Measurements from ENCODE around the gene TNFRSF18. TPM values are rescaled to one million over a fixed set of nuclear protein-coding genes. Genes with fewer than 3 reads are reported as not detected.

Gene TNFRSF18
- total RNA-seq, 1 donor from 2014 or later: not detected

DNA sequence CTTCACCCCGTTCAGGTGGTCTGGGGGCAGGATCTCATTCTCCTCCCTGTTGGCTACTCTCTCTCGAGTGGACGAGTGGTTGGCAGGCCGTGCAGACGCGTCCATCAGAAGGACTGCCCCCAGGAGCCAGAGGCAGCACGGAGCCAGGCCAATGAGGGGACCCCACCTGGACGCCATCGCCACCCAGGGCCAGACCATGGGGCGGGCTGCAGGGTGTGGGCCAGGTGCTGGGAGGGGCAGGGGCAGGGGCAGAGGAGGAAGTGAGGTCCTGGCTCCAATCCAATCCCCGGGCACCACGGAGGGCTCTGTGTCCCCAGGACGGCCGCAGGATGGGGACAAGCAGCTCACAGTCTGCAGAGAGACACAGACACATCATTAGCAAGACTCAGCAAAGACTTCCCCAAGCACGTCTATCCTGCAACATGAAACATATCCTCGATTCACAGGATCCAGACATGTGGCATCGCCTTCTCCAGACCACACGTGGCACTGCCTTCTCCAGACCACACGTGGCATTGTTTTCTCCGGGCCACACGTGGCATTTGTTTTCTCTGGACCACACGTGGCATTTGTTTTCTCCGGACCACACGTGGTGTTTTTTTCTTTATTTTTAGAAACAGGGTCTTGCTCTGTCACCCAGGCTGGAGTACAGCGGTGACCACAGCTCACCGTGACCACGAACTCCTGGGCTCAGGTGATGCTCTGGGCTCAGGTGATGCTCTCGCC, 22.4 kb upstream of the TNFRSF18 start:
- ATAC-seq (no peak), DNase-seq (ENCODE audit: low spot score) (no peak)

DNA sequence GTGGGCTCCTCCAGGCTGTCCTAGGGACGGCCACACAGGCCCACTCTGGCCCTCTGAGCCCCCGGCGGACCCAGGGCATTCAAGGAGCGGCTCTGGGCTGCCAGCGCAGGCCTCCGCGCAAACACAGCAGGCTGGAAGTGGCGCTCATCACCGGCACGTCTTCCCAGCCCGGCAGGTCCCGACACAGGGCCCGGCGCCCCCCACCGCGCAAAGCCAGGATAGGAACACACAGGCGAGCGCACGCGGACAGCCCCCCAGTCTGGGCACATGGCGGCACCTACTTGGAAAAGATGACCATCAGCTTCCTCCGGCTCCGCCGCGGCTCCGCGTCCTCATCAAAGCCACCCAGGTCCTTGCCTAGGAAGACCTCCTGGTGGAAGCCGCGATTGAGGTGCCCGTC, 21.8 kb upstream of the TNFRSF18 start:
- no peak for DNase-seq (ENCODE audit: low spot score)
- ATAC-seq: no peak

DNA sequence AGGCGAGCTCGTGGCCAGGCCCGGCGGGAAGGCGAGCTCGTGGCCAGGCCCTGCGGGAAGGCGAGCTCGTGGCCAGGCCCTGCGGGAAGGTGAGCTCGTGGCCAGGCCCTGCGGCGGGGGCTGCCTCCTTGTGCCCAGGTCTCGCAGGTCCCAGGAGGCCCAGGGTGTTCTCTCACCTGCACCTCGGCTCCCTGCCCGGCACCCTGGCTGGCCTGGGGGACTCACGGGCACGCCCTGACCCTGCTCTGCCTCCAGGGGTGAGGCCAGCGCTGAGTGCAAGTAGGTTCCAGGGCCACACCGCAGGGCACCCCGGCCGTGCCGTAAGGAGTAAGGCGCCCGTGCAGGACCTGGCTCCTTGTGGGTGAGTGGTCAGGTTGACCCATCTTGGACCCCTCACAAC, 21.0 kb upstream of the TNFRSF18 start:
- ATAC-seq (no peak), DNase-seq (ENCODE audit: low spot score) (no peak)

DNA sequence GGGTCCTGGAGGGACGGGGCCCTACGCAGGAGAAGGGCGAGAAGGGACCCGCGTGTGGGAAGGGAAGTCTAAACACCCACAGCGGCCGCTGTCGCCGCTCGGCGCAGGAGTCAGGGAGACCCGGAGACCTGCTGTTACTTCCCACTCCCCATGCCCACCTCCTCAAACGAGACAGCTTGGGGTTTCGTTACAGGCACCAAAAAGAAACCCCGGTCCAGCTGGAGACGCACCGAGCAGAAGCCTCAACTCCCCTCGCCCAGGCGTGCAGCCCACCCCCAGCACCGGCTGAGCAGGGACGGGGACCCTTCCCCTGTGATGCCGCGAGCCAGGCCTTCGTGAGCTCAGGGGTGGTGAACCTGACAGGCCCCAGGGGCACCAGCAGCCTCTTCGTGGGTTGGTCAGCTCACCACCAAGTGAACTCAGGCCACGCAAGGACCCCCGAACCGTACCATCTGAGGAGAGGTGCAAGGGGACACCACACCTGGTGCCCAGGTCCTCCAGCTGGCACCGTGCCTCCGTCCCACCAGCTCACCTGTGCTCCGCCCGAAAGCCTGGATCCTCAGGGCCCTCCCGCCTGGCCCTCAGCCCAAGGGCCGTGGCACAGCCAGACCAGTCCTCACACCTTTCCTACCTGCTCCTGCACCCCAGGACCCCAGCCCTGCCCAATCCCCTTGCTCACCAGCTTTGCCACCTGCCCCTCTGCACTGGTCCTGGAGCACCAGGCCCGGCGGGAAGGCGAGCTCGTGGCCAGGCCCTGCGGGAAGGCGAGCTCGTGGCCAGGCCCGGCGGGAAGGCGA, 20.4 kb upstream of the TNFRSF18 start:
- DNase-seq (ENCODE audit: low spot score) (no peak), ATAC-seq (no peak)

DNA sequence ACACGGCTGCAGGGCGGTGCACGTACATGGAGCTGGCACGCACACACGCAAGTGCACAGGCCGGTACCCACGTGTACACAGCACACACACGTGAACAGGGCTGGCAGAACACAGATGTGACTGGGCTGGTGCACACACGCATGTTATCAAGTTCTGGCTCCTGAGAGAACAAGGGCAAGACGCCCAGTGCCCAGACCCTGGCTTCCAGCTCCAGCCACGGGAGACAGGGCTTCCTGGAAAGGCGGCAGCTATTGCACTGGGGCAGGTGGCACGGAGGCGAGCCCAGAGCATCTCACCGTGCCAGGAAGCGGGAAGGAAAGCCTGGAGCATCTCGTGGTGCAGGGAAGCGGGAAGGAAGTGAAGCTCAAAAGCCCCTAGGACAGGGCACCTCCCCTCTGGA, 19.5 kb upstream of the TNFRSF18 start:
- no peak for ATAC-seq
- no peak for DNase-seq (ENCODE audit: low spot score)

DNA sequence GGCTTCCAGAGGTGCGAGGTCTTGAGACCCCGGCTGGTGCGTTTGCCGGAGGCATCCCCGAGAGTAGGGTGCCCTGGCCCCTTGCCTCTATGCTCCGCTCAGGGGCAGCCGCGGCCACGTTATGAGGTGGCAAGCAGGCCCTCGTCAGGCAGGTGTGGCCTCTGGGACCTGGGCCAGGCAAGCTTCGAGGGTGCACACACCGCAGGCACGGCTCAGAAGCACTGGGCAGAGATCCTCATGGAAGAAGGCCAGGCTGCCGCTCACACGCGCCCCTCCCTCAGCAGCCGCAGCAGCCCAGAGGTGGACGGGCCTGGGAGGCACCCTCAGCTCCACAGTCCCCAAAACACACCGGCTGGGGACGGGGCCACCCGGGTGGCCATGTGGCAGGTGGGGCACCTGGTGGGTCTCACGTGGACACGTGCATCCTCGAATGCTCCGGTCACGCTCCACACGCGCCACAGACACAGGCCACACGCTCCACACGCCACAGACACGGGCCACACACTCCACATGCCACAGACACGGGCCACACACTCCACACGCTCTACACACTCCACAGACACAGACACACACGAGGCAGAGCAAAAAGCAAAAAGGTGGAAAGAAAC, 18.9 kb upstream of the TNFRSF18 start:
- peak; percentile 25 for ATAC-seq

DNA sequence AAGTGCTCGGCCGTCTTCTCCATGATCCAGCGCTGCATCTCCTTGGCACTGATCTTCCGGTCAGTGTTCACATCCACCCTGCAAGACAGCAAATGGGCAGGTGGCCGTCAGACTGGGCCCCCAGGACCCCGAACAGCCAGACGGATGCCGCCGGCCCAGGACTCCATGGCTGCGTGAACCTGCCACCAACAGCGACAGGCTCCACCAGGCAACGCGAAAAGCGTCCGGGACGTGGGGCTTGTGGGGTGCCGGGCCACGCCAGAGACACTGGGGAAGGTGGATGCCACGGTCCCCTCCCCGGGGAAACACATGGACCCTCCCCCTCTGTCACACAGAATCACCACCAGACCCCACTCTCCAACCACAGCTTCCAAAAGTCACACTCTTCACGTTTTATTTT, 17.5 kb upstream of the TNFRSF18 start:
- ATAC-seq (no peak), DNase-seq (ENCODE audit: low spot score) (no peak)

More for the DNA sequence above, 18.9 kb upstream of the TNFRSF18 start:
- no peak for DNase-seq (ENCODE audit: low spot score)

DNA sequence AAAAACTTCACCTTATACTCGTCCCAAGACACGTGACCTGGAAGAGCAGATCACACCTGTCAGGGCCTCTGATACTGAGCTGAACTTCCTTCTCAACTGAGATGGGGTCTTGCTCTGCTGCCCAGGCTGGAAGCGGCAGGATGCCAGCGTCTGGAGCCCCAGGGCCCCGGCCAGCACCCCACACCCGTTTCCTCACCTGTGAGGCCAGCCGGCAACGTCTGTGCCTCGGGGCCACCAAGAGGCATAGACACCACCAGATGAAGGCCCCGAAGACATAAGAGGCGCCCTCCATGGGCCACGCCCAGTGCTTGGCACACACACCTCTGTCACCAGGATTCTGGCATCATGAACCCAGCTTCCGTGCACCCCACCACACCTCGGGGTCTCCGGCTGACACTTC, 16.9 kb upstream of the TNFRSF18 start:
- ATAC-seq: no peak
- no peak for DNase-seq (ENCODE audit: low spot score)

DNA sequence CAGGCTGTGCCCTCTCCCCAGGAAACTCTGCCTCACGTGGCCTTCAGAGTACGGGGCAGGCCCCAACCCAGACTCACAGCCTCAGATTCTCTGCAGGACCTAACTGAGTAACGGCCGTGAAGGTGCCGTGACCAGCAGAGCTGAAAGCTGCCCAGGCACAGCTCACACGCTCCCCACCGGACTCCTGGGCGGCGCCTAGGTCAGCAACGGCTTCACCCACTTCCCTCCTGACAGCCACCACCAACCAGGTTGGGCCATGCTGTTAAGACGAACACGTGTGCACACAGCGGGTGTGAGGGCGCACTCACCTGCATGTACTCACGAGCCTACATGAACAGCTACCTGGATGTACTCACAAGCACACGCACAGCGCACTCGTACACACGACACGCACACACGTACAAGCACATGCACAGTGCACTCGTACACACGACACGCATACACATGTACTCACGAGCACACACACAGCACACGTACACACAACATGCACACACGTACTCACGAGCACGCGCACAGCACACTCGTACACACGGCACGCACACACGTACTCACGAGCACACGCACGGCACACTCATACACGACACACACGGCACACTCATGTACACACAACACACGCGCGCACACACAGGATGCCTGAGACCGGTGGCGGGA, 16.3 kb upstream of the TNFRSF18 start:
- no peak for ATAC-seq
- no peak for DNase-seq (ENCODE audit: low spot score)

DNA sequence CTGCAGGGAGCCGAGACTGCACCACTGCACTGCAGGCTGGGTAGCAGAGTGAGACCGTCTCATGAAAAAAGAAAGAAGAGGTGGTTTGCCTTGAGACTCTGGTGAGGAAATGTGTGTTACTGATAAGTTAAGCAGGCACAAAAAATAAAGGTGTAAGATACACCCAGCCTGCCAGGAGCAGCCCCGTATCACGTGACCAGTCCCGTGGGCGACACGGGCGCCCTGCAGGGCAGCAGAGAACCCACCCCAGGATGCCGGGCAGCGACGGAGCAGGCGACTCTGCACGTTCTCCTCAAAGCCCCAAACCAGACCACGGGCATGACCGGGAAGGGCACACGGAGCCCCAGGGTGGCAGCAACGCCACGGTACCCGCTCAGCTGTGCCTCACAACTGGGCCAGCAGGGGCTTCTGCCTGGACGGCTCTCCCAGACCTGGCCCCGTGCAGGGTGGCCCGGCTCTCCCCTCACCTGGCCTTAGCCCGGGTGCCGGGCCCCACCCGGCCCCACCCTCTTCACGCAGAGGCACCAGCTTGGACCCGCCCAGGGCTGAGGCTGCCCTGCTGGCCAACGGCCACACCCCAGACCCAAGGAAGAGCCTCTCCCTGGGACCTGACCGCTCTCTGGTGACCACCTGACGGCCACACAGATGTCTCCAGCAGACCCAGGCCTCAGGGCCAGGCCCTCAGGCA, 15.6 kb upstream of the TNFRSF18 start:
- ATAC-seq (no peak), DNase-seq (ENCODE audit: low spot score) (no peak)

DNA sequence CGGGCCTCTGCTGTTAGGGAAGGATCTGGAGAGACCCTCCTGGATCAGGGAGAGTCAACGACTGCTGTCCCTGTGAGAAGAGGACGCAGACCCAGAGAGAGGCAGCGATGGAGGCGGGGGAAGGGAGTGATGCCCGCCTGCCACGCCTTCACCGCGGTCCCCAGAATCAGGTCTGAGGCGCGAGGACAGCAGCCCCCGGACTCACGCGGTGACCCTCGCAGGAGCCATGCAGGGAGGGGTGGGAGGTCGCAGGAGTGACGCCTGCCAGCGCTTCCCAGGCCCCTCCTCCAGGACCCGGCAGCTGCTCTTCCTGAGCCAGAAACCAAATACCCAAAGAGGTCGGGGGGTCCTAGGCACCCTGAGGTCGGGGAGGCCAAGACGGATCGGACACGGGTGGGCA, 13.8 kb upstream of the TNFRSF18 start:
- no peak for ATAC-seq
- DNase-seq (ENCODE audit: low spot score): no peak

DNA sequence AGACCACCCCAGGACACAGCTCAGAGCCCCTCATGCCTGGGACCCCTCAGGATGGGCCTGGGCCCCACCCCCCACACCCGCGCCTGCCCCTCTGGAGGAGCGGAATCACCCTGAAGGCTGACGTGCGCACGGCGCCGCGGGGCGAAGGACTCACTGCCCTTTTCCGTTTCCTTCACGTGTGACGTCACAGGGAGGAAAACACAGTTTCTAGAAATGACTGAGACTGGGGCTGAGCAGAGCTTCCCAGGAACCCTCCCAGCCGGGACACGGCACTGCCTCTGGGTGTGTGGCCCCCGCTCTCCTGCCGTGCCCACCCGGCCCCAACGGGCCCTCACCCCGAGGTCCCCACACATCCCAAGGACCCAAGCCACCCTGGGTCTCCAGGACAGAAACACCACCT, 12.9 kb upstream of the TNFRSF18 start:
- ATAC-seq (no peak), DNase-seq (ENCODE audit: low spot score) (no peak)

DNA sequence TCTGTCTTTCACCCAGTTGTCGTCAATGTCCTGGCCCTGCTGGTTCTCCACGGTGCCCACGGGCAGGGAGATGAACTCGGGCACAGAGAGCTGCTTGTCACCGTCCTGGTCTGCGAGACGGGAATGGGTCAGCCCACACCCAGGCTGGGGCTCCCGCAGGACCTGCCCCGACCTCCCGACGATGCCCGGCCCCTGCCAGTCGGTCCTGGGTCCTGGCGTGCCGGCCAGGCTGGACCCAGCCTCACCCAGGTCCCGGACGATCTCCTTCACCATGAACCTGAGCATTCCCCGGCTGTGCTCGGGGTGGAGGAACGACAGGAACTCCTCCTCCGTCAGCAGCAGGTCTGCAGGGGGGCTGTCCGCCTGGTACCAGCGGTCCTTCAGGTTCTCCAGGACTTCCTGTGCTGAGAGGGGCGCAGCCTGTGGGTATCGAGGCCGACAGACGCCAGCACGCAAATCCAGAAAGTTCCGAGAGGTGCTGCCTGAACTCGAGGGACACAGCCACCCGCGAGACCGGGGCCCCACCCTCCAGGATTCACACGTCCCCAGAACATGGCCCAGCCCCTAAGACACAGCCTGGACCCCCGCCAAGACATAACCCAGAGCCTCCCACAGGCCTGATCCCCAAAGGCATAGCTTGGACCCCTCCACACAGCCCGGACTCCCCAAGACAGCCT, 12.3 kb upstream of the TNFRSF18 start:
- DNase-seq (ENCODE audit: low spot score): no peak
- no peak for ATAC-seq

DNA sequence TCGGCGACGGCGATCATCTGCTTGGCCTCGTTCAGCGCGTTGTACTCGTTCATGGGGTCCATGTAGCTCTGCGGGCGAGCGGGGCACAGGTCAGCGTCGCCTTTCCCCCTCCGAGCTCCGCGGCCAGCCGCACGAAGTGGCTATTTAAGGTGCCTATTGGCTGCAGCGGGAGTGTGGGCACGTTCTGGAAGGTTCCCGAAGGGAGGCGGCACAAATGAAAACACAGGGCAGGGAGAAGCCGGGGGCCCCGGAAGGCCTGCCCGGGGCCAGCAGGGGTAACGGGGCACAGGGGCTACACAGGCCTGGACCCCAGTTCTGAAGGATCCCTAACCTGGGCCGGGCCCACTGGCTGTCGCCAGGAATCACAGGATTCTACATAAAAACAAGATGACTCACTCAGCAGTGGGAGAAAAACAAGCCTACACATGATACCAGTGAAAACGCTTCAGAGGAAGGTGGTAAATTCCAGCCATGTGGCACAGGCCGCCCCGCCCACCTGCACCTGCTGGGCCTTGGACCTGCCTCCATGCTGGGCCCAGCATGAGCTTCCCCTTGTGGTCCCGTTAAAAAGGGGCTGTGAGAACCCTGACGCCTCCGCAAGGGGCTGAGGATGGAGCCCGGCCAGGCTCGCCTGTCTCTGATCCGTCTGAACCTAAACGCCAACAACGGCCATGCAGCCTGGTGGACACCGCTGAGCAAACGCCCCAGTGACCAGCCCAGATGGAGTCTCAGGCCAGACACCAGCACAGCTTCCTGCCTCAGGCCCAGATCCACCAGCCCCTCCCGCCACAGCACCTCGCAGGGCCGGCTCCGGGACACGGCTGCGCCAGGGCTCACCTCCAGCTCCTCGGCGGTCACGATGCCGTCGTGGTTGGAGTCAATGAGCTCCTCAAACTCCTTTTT, 11.5 kb upstream of the TNFRSF18 start:
- ATAC-seq (no peak), DNase-seq (ENCODE audit: low spot score) (no peak)

DNA sequence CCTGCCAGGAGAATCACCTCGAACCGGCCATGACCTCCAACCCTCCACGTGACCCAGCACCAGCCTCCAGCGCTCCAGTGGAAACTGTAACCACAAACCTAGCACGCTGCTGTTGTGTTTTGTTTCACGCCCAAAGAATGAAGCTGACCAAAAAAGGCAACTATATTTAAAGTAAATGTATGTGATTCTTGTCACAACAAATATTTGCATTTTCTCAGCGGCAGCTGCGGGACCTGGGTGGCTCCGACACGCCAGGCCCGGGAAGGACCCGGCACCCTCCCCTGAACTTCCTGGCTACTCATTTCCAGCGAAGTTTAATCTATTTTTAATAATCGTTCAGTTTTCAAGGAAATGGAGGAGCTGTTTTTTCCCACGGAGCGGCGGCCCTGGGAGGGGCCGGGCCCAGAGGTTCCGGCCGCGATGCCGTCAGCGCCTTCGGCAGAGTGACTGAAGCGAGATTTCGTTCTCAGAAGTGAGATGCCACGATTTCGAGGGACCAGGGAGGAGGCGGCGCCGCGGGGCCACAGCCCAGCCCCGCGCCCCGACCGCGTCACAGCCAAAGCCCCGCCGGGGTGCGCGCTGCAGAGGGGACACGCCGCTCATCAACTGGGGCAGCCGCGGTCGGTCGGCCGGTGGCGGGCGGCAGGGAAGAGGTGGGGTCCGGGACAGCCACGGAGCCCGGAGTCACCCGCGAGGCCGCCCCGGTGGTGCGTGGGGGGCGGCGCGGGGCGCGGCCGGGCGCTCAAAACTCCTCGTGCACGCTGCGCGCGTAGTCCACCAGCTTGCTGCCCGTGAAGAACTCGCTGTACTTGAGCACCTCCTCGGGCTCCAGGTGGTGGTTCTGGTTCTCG, 10.6 kb upstream of the TNFRSF18 start:
- no peak for ATAC-seq
- no peak for DNase-seq (ENCODE audit: low spot score)

DNA sequence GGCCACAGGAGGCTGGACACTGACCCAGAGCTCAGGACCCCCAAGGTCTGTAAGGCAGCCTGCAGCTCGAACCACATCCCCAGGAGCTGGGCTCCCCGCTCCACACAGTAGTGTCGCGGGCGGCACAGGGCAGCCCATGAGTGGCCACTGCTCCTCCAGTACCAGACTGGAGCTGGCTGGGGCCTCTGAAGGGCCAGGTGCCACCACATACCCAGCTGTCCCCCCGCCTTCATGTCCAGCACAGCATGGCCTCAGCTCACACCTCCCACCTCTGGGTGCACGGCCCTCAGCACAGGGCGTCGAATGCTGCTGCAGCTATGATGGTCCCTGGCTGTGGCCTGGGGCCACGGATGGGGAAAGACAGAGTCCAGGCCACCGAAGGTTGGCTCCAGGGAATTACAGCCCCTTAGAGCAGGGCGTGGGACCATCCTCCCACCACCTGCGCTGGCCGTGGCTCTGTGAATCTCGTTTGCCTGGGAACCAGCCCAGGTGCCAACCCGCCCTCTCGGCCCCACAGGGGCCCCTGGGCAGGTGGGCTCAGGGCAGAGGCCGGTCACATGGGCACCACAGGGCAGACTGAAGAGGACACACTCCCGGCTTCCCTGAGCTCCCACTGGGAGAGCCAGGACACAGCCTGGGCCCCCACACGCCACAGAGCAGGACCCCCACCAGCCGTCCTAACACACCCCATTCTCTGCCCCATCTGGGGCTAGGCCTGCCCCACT, 9.7 kb upstream of the TNFRSF18 start:
- ATAC-seq: peak; percentile 8
- DNase-seq (ENCODE audit: low spot score): no peak

DNA sequence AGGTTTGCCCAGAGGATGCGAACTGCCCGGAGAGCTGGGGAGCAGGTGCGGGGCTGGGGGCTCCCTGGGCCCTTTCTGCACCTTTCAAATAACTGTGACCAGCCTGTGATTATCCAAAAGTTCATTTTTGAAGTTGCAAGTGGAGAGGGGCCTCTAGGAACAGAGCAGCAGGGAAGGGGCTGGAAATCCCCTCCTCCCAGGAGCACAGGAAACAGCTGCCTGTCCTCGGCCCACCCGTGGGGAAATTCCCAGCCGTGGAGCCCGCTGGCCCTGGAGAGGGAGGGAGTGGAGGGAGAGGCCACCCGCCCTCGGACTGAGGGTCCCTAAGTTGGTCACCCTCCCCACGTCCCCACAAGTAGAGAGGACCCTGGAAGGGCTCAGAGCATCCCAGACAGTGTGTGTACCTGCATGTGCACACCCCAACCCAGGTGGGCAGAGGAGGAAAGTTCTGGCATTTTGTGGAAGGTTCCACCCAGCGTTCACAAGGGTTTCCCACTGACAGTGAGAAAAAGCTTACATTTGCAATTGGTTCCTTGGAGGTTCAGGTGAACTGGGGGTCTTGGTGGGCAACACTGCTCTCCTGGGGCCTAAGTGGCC, 8.8 kb upstream of the TNFRSF18 start:
- ATAC-seq (no peak), DNase-seq (ENCODE audit: low spot score) (no peak)

All from left lobe of liver (tissue), 2 donors.